ENCODE results near the gene SMAP1.

DNA sequence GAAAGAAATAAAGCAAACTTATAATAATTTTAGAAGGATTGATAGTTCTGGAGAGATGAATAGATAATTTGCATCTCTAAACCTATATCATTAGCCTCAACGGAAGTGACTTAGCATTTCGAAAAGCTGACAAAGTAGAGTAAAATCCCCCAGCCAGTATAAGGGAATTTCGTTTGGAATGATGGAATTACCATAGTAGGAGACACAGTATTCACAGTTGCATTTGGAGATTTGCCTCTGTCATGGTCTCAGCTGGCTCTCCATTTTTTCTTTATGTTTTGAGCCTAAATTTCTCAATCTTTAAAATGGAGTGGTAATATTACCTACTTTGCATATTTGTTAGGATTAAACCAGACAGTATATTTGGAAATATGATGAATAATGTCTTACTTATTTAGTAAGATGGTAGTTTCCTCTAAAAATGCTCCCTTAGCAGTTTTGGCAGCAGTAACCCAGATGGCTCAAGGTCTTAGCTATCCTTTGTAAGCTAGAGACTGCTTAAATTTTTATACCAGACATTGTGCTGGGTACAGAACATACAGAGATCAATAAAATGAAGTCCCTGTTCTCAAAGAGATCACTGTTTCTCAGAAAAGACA, 58.2 kb downstream of the SMAP1 start:
- TF ChIP-seq, protein P1, sequence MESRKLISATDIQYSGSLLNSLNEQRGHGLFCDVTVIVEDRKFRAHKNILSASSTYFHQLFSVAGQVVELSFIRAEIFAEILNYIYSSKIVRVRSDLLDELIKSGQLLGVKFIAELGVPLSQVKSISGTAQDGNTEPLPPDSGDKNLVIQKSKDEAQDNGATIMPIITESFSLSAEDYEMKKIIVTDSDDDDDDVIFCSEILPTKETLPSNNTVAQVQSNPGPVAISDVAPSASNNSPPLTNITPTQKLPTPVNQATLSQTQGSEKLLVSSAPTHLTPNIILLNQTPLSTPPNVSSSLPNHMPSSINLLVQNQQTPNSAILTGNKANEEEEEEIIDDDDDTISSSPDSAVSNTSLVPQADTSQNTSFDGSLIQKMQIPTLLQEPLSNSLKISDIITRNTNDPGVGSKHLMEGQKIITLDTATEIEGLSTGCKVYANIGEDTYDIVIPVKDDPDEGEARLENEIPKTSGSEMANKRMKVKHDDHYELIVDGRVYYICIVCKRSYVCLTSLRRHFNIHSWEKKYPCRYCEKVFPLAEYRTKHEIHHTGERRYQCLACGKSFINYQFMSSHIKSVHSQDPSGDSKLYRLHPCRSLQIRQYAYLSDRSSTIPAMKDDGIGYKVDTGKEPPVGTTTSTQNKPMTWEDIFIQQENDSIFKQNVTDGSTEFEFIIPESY (IDR thresholded peaks at IDR 0.05; ENCODE audit: extremely low read depth, insufficient replicate concordance, low read length), result no peak
- no peak for TF ChIP-seq CTCF (IDR thresholded peaks at IDR 0.05 in 2 of 3, conservative IDR thresholded peaks at IDR 0.05 in 1 of 3; ENCODE audit: borderline replicate concordance in 1 of 3, insufficient read depth in 1 of 3, low read depth in 2 of 3, low read length in 2 of 3)
- TF ChIP-seq SP1 (IDR thresholded peaks at IDR 0.05; ENCODE audit: low read depth), result no peak
- no peak for TF ChIP-seq ELF1 (IDR thresholded peaks at IDR 0.05; ENCODE audit: borderline replicate concordance, low read depth)
- no peak for TF ChIP-seq POLR2A (IDR thresholded peaks at IDR 0.05; ENCODE audit: borderline replicate concordance, extremely low read depth, insufficient read depth, insufficient read length)
- no peak for TF ChIP-seq EZH2 (IDR thresholded peaks at IDR 0.05)
- TF ChIP-seq YY1 (IDR thresholded peaks at IDR 0.05; ENCODE audit: extremely low read depth, insufficient replicate concordance, low read depth, low read length), result no peak
- no peak for TF ChIP-seq ZFX (IDR thresholded peaks at IDR 0.05)
- no peak for TF ChIP-seq POLR2AphosphoS5 (IDR thresholded peaks at IDR 0.05; ENCODE audit: low read depth, low read length)
- TF ChIP-seq JUND (IDR thresholded peaks at IDR 0.05), result no peak
- TF ChIP-seq TCF7L2 (IDR thresholded peaks at IDR 0.05; ENCODE audit: borderline replicate concordance, extremely low read depth, insufficient read depth, insufficient read length), result no peak
